K562 (cell line): Measurements from ENCODE around the gene MALSU1. TPM values are rescaled to one million over a fixed set of nuclear protein-coding genes. Genes with fewer than 3 reads are reported as not detected.

Experiments
- ATAC-seq: fragments of 200-7000 bp; cut with Tn5 transposase; 3 replicates; pipeline ENCODE4 v1.9.1; 2020; ENCODE audit warnings: moderate library complexity
- BruUV-seq: library from RNA; stranded (reverse); fragments of 400-500 nt; replicated peaks from 2 replicates; lab custom pipeline; 2021; lab: Mats Ljungman, UMichigan
- CTCF ChIA-PET: fragments of 300-600 bp; formaldehyde crosslinking; extraction: SDS; loops from one replicate; lab custom pipeline; 2021; ENCODE audit warnings: low intra/inter-chr PET ratio; lab: Yijun Ruan, JAX
- POLR2A ChIA-PET: fragments of 300-600, 350-650 bp; sonication (Branson Sonifier 250); formaldehyde crosslinking; extraction: SDS; loops from one replicate; lab custom pipeline; 2021; ENCODE audit warnings: antibody characterized with exemption, inconsistent platforms; lab: Yijun Ruan, JAX
- DNase-seq, 4 experiments: peaks; one replicate each; pipeline versions ENCODE4 v3.0.0 to v3.0.0-alpha.2; 2011 to 2018; ENCODE audit warnings: low spot score in 3 of 4, mixed read lengths in 3 of 4; ENCODE audit errors: extremely low read depth in 1 of 4
- FAIRE-seq: peaks from 2 replicates; lab custom pipeline; 2011; peaks lifted over from hg19 to GRCh38; lab: Jason Lieb, UNC
- H2AFZ ChIP-seq: 2 replicates; pipeline ENCODE4 v1.6.0; 2011; ENCODE audit warnings: low read depth, low read length, control low read depth, inconsistent platforms
- H3K27ac ChIP-seq: fragments of 200-600 bp; 3 replicates; pipeline ENCODE4 v1.8.0; 2011; ENCODE audit warnings: low read depth, mild to moderate bottlenecking, control low read depth, inconsistent platforms, low read length, moderate library complexity, mixed read lengths; ENCODE audit errors: extremely low read depth
- H3K27me3 ChIP-seq, 2 experiments: fragments of 300-600 bp in 1 of 2; 2 replicates in 1 of 2; 3 replicates in 1 of 2; pipeline versions ENCODE4 v1.6.0 to v1.8.0; 2011; ENCODE audit warnings: inconsistent platforms in 2 of 2, low read length in 2 of 2, mild to moderate bottlenecking in 1 of 2, mixed read lengths in 1 of 2, moderate library complexity in 1 of 2; ENCODE audit not compliant: control insufficient read depth in 2 of 2, insufficient read depth in 2 of 2
- H3K36me3 ChIP-seq: fragments of 300-600 bp; 3 replicates; pipeline ENCODE4 v1.8.0; 2011; ENCODE audit warnings: mild to moderate bottlenecking, low read length, inconsistent platforms; ENCODE audit not compliant: control insufficient read depth, insufficient read depth
- H3K4me1 ChIP-seq, 2 experiments: fragments of 200-600 bp in 1 of 2; replicated peaks in 1 of 2; 2 replicates in 1 of 2; 3 replicates in 1 of 2; pipeline versions ENCODE4 v1.5.1 to v1.8.0; 2011; ENCODE audit warnings: inconsistent platforms in 2 of 2, low read length in 2 of 2, mild to moderate bottlenecking in 1 of 2, mixed read lengths in 1 of 2, moderate library complexity in 1 of 2; ENCODE audit not compliant: control insufficient read depth in 2 of 2, insufficient read depth in 2 of 2
- H3K4me2 ChIP-seq: 2 replicates; pipeline ENCODE4 v1.6.1; 2011; ENCODE audit warnings: low read length, control low read depth, inconsistent platforms, mixed read lengths; ENCODE audit not compliant: insufficient read depth
- H3K4me3 ChIP-seq: fragments of 200-600 bp; sonication (generic), shearing (Covaris generic); 2 replicates; pipeline ENCODE4 v1.5.1; 2016; ENCODE audit warnings: control low read depth, inconsistent platforms
- H3K79me2 ChIP-seq: fragments of 200-600 bp; 3 replicates; pipeline ENCODE4 v1.8.0; 2011; ENCODE audit warnings: low read length, inconsistent platforms; ENCODE audit not compliant: control insufficient read depth, insufficient read depth
- H3K9ac ChIP-seq, 2 experiments: 2 replicates each; pipeline versions ENCODE4 v1.6.0 to v1.6.1; 2011; ENCODE audit warnings: low read depth in 2 of 2, low read length in 2 of 2, control low read depth in 1 of 2, inconsistent platforms in 1 of 2, mild to moderate bottlenecking in 1 of 2, mixed read lengths in 1 of 2; ENCODE audit not compliant: insufficient read depth in 1 of 2
- H3K9me1 ChIP-seq: one replicate; pipeline ENCODE4 v1.6.0; 2011; ENCODE audit warnings: inconsistent platforms, mild to moderate bottlenecking, low read length, moderate library complexity; ENCODE audit not compliant: control insufficient read depth, insufficient read depth
- H3K9me3 ChIP-seq: replicated peaks from 2 replicates; pipeline ENCODE4 v1.5.1; 2011; ENCODE audit warnings: low read depth, low read length, inconsistent platforms; ENCODE audit not compliant: control insufficient read depth, insufficient read depth
- H4K20me1 ChIP-seq: replicated peaks from 2 replicates; pipeline ENCODE4 v1.6.1; 2011; ENCODE audit warnings: low read length, inconsistent platforms, mixed read lengths; ENCODE audit not compliant: control insufficient read depth, insufficient read depth
- SRSF1 ChIP-seq: fragments of 200-400 bp; formaldehyde crosslinking; IDR thresholded peaks from 2 replicates; pipeline ENCODE4 v1.6.1; 2017; ENCODE audit warnings: mild to moderate bottlenecking, low read depth, low read length, moderate library complexity
- TAF7 ChIP-seq: fragments of 450-650 bp; IDR thresholded peaks from 2 replicates; pipeline ENCODE4 v1.6.1; 2016; ENCODE audit warnings: missing genetic modification characterization, missing compliant biosample characterization
- TBP ChIP-seq: optimal IDR thresholded peaks from 2 replicates; pipeline ENCODE3; 2011; ENCODE audit warnings: low read depth, low read length, improper control_type of control experiment
- ZBTB1 ChIP-seq: sonication (generic); formaldehyde crosslinking; IDR thresholded peaks from 2 replicates; pipeline ENCODE4 v1.8.1; 2023; ENCODE audit warnings: missing genetic modification reagents, low read depth, mild to moderate bottlenecking, borderline replicate concordance
- WGBS: fragments of 100-300 bp; shearing (Covaris generic); methylation state at CpG from one replicate; pipeline ENCODE4 v1.1.6; 2016; ENCODE audit warnings: low coverage, mixed read lengths; ENCODE audit not compliant: insufficient coverage; ENCODE audit errors: missing lambda C conversion rate; 5-methylcytosine and 5-hydroxymethylcytosine counted together
- in situ Hi-C: fragments of 300-500 bp; cut with MboI; formaldehyde crosslinking; loops from 4 replicates; pipeline ENCODE4 v1.15.0; 2018; ENCODE audit warnings: inconsistent platforms, mixed read lengths
- intact Hi-C: fragments of 100-400 bp; cut with micrococcal nuclease; formaldehyde crosslinking; loops from 2 replicates; pipeline ENCODE4 v1.14.2; 2022
- polyA plus RNA-seq, 8 experiments: library from polyadenylated mRNA; depleted of rRNA in 4 of 8; stranded (reverse) in 5 of 8; unstranded in 3 of 8; fragments of >200 nt; fragmentation: Nextera tagmentation in 2 of 8; fragmentation: Illumina TruSeq in 1 of 8; extraction: Ambion mirVana in 2 of 8; extraction: Trizol in 1 of 8; gene quantifications; 2 replicates each; pipeline versions ENCODE4 v1.2.1 to v1.2.3, GENCODE V29; 2011 to 2014; ENCODE audit warnings: inconsistent platforms in 1 of 8, missing spikeins in 1 of 8
- total RNA-seq, 7 experiments: library from RNA; depleted of rRNA in 6 of 7; stranded (reverse); fragments of >200 nt in 6 of 7; fragmentation: Illumina TruSeq in 2 of 7; extraction: Trizol in 2 of 7; gene quantifications; 2 replicates each; pipeline versions ENCODE4 v1.2.1 to v1.2.3, GENCODE V29; 2011 to 2021; ENCODE audit warnings: low replicate concordance in 1 of 7
- TF ChIP-seq, protein P1 (sequence below): sonication (generic); formaldehyde crosslinking; IDR thresholded peaks from 2 replicates; pipeline ENCODE4 v1.8.0; 2022; ENCODE audit warnings: mild to moderate bottlenecking, missing genetic modification reagents
- TF ChIP-seq, protein P2 (sequence below): sonication (generic); formaldehyde crosslinking; IDR thresholded peaks from 2 replicates; pipeline ENCODE4 v1.4.0; 2020; ENCODE audit warnings: mild to moderate bottlenecking, missing genetic modification reagents

The MALSU1 gene
- total and polyA plus RNA-seq, 9 of the 15 experiments (the other 6 are each of a cell fraction or from before 2014, with no cell fraction given), result 12.3 to 308 (median 81.2) TPM

DNA sequence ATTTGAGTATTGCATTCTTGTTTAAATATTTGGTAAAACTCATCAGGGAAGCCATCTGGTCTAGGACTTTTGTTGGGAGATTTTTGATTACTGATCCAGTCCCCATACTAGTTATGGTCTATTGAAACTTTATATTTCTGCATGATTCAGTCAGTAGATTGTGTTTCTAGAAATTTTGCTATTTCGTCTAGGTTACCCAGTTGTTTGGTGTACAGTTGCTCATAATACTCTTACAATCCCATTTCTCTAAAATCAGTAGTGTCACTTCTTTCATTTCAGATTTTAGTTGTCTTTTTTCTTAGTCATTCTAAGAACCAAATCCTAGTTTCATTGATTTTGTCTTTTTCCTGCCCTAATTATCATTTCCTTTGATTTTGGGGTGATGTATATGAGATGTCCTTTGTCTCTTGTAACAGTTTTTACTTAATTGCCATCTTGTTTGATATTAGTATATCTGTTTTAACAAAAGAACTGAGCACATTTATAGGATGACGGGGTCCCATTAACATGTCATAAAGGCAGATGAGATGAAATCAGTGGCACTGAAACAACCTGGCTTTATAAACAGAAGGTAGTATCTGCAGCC, 7.9 kb downstream of the MALSU1 start:
- ChIA-PET CTCF (no interaction called here), POLR2A (interaction anchor here (0.6 kb wide), 1 partner anchor 8 kb away, joined by 4 read pairs; no protein-coding TSS in a partner anchor)
- Histone ChIP-seq H3K9me3 (no peaks in the 10 kb centered on the region), H3K9ac (no peak overlapping the region), H3K27me3 (no peaks in the 10 kb centered on the region), H3K4me1 (no peaks in the 10 kb centered on the region; a peak in 2 of 5 replicates), H3K79me2 (peaks cover 66% of the 10 kb centered on the region), H3K27ac (no peak overlapping the region), H2AFZ (no peak overlapping the region), H3K9me1 (no peaks in the 10 kb centered on the region), H3K36me3 (peaks cover 91% of the 10 kb centered on the region), H3K4me3 (no peak overlapping the region), H3K4me2 (no peak overlapping the region), H4K20me1 (no peaks in the 10 kb centered on the region)
- no peak for DNase-seq
- BruUV-seq, result TSS peak; percentile 0
- 86% methylated on average over 2 of the region's 2 CpGs for WGBS
- intact Hi-C loops, result no loop called here
- ATAC-seq, result no peak
- no peak for FAIRE-seq
- TF ChIP-seq SRSF1 (no peak), TBP (no peak), TAF7 (tag) (no peak), ZBTB1 (CRISPR knock-in tag) (no peak)
- TF ChIP-seq, protein P1, sequence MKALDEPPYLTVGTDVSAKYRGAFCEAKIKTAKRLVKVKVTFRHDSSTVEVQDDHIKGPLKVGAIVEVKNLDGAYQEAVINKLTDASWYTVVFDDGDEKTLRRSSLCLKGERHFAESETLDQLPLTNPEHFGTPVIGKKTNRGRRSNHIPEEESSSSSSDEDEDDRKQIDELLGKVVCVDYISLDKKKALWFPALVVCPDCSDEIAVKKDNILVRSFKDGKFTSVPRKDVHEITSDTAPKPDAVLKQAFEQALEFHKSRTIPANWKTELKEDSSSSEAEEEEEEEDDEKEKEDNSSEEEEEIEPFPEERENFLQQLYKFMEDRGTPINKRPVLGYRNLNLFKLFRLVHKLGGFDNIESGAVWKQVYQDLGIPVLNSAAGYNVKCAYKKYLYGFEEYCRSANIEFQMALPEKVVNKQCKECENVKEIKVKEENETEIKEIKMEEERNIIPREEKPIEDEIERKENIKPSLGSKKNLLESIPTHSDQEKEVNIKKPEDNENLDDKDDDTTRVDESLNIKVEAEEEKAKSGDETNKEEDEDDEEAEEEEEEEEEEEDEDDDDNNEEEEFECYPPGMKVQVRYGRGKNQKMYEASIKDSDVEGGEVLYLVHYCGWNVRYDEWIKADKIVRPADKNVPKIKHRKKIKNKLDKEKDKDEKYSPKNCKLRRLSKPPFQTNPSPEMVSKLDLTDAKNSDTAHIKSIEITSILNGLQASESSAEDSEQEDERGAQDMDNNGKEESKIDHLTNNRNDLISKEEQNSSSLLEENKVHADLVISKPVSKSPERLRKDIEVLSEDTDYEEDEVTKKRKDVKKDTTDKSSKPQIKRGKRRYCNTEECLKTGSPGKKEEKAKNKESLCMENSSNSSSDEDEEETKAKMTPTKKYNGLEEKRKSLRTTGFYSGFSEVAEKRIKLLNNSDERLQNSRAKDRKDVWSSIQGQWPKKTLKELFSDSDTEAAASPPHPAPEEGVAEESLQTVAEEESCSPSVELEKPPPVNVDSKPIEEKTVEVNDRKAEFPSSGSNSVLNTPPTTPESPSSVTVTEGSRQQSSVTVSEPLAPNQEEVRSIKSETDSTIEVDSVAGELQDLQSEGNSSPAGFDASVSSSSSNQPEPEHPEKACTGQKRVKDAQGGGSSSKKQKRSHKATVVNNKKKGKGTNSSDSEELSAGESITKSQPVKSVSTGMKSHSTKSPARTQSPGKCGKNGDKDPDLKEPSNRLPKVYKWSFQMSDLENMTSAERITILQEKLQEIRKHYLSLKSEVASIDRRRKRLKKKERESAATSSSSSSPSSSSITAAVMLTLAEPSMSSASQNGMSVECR, result no peak
- TF ChIP-seq, protein P2, sequence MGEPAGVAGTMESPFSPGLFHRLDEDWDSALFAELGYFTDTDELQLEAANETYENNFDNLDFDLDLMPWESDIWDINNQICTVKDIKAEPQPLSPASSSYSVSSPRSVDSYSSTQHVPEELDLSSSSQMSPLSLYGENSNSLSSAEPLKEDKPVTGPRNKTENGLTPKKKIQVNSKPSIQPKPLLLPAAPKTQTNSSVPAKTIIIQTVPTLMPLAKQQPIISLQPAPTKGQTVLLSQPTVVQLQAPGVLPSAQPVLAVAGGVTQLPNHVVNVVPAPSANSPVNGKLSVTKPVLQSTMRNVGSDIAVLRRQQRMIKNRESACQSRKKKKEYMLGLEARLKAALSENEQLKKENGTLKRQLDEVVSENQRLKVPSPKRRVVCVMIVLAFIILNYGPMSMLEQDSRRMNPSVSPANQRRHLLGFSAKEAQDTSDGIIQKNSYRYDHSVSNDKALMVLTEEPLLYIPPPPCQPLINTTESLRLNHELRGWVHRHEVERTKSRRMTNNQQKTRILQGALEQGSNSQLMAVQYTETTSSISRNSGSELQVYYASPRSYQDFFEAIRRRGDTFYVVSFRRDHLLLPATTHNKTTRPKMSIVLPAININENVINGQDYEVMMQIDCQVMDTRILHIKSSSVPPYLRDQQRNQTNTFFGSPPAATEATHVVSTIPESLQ (CRISPR knock-in tag), result no peak
- in situ Hi-C loops, result no loop called here
